ENCODE data around the gene PARD6A.
A peak's percentile ranks its signal among the peaks of the same experiment; 100 is the strongest.

Gene PARD6A

DNA sequence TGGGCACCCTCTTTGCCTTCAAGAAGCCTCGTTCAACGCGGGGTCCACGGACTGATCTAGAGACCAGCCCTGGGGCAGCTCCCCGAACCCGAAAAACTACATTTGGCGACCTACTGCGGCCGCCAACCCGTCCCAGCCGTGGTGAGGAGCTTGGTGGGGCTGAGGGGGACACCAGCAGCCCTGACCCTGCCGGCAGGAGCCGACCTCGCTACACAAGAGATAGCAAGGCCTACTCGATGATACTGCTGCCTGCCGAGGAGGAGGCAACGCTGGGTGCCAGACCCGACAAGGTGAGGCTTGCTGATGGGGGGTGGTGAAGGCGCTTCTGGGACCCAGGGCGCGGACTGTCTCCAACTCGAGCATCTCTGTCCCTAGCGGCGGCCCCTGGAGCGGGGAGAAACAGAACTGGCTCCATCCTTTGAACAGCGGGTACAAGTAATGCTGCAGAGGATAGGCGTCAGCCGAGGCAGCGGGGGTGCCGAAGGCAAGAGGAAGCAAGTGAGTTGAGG, 6.3 kb upstream of the PARD6A start:
- no peak for DNase-seq

- no peak for DNase-seq
These were observed 5.4 kb upstream of the PARD6A start for GRCh38 chr16:67655363-67655762.

- no peak for DNase-seq
These were observed 4.3 kb upstream of the PARD6A start for GRCh38 chr16:67656344-67657016.

GRCh38 chr16:67657017-67657608, 3.6 kb upstream of the PARD6A start:
- no peak for DNase-seq

DNA sequence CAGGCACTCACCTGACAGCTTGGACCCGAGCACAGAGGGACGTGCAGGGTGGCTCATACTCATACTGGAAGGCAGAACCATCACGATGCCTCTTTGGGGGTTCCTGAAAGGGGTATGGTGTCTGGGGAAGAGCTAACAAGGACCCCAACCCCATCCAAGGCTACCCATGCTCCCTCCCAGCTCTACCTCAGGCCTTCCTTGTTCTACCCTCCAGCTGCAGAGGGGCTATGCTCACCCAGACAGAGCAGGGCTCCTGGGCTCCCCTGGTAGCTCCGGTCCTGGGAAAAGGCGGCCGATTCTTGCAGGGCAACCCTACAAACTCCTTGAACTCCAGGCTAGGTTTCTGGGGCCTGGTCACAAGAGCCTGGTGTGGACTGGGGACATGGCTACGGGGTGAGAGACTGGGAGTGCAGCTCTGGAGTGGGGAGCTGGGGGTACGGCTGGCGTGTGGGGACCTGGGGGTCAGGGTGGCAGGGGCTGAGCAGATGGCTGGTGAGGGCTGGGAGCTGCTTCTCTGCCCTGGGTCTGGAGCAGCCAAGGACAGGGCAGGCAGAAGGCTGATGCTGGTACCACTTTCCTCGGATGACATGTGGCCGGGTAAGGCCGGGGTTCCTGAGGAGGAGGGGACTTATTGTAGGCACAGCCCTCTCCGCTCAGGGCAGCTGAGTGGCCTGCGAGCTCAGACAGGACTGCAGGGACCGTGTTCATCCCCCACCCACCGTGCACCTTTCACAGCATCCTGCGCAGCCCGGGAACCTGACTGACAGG, 2.8 kb upstream of the PARD6A start:
- DNase-seq, result no peak

DNA sequence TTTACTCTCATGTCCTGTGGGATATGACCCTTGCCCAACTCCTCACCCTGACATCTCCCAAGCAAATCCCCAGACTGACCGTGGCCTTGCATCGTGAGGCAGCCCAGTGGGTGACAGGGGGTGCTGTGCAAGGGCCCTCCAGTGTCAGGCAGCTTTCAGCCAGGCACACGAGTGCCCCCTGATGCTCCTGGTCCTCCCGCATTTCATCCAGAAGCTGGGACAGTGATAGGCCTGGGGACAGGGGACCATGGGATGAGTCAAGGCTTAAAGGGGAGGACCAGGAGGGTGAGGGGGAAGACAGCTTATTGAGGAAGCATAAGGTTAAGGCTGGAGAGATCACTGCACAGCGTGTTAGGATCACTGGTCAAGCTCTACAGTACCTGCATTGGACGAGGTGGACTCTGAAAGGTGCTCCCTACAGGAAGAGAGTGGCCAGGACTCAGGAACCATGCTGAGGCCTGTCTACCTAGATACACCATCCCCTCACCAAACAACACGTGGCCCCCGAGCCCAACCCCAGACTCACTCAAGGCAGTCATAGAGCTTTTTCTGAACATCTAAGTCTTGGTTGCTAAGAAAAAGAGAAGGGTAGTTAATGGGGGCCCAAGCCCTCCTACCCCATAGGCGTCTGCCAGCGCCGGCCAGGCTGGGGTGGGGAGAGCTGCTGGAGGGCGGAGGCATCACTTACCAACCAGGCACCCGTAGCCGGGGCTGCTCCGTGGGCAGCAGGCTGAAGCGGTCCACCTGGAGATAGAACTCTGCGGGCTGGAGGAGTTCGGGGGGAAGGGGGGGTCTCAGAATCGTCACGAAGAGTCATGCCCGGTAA, 1.7 kb upstream of the PARD6A start:
- DNase-seq, result no peak

GRCh38 chr16:67659675-67660563, 841 bp upstream of the PARD6A start, which contains the start of gene ACD:
ACD (minus strand) TSS chr16:67660260; CDS start chr16:67660220, 40 bp downstream.
- peak; percentile 89 for DNase-seq

DNA sequence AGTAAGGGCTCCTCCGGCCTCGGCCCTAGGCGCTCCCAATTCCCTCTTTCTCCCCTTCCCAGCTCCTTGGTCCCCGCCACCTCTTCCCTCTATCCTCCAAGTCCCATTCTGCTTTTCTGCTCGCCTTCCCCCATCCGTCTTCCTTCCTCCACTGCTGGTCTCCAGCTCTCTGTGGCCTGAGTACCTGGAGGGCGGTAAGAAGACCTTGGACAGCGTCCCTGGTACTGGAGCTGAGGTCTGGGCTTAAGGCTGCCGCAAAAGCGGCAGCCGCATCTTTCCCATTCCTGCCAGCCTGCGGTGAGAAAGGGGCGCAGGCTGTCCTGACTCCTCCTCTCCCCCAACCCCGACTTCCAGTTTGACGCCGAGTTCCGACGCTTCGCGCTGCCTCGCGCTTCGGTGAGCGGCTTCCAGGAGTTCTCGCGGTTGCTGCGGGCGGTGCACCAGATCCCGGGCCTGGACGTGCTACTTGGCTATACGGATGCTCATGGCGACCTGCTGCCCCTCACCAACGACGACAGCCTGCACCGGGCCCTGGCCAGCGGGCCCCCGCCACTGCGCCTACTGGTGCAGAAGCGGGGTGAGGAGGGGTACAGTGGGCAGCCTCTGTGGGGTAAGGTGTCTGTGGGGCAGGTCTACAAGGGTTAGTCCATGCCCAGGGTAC, 471 bp downstream of the PARD6A start:
- DNase-seq, result no peak

GRCh38 chr16:67661886-67662652, 1.3 kb downstream of the PARD6A start:
- no peak for DNase-seq

- DNase-seq, result no peak
These were observed 1.9 kb downstream of the PARD6A start for GRCh38 chr16:67662653-67663010.

DNA sequence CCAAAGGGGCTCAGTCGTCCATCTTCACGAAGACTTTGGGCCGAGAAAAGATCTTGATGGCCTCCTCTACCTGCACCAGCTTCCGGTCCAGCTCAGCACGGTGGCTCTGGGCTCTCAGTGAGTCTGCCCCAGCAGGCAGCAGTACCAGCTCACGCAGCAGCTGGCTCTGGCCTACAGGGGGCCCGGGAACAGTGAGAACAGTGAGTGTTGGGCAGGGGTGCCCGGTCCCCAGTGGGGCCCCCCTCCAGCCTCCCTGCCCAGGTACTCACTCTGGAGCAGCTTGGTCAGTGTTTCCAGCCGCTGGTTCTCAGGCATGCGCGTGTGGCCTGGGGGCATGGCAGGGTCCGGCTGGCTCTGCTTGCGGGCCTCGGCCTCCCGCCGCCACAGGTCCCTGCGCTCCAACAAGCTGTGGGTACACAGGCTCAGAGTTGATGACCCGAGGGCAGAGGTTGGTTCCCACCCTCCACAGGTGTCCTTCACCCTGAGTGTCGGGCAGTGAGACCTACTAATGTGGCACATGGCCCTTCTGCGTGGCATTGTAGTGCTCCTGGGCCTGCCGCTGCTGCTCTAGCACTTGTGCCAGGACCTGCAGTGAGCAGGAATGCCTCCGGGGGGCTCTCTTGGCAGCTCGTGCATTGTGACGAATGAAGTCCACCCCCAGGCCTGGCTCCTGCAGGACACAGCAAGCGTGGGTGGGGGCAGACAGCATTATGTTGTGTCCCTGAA, 2.6 kb downstream of the PARD6A start:
- peak; percentile 11 for DNase-seq

- DNase-seq, result no peak
These were observed 3.1 kb downstream of the PARD6A start for GRCh38 chr16:67663877-67664222.

- DNase-seq, result no peak
These were observed 3.5 kb downstream of the PARD6A start for GRCh38 chr16:67664258-67664657.

DNA sequence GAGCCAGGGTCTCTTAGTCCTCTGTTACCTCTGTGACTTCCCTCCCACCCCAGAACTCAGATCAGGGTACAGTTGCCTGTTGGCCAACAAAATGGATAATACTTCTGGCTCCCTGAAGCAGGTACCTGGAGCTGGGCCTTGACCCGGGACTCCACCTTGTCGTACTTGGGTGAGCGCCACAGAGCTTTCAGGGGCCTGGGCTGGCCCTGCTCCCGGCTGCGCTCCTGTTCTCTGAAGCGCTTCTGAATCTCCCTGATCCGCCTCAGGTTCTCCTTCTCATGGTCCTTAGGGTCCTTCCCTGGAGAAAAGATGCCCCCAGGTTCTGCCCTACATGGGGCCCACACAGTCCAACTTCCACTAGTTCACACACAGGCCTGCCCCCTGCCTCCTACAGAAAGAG, 4.1 kb downstream of the PARD6A start:
- no peak for DNase-seq

- no peak for DNase-seq
These were observed 4.8 kb downstream of the PARD6A start for GRCh38 chr16:67665598-67665997.

DNA sequence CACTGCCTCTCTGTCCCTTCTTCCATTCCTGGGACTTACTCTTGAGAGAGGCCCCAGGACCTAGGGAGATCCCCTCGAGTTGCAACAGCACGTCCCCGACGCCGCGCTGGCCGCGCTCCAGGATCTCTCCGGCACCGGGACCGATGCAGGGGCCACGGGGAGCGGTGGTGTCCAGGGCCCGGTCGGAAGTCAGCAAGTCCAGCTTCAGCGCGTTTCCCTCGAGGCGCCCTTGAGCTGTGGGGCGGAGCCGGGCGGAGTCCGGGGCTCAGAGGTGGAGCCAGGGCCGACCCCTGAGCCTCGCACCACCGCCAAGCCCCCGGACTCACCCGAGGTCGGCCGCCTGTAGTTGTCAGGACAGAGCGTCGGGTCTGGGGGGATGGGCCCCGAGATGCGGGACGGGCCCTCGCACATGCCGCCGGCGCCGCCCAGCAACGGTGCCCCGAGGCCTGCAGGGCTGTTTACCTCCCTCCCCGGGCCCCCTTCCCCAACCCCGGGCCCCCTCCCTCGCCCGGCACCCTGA, 5.3 kb downstream of the PARD6A start:
- no peak for DNase-seq

DNA sequence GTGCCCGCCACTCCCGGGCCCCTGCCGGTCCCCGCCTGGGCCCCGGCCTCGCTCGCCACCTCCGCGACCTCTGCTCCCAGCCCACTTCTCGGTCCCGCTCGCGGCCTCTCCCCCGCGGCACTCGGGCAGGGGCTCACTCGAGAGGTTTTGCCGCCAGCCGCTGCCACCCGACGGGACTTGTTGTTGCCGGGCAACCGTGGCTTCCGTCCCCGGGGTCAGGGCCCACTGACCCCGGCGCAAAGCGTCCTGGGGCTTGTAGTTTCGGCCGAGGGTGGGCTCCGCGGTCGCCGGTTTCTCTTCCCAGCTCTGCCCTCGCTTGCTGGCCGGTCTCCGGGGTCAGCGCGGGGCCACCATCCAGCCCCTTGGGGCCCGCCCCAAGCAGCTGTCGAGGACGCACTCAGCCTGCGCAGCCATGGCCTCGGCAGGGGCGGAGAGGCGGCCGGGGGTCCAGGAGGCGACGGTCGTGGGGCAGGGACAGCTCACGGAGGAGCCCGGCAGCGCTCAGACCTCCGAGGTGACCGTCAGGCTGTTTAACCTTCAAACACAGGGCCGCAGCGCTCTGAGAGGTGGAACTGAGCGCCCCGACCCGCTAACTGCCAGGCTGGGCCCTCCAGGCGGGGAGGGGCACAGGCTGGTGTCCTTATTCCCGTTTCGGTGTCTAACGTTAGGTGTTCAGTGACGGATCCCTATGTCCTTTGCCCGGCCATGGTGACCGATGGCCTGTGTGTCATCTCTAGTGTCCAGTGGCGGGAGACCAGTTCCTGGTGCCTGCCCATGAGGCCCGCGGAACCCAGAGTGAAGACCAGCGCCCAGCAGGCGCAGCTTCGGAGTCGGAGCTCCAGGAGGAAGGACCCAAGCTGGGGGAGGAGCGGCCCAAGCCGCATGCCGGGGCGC, 6.0 kb downstream of the PARD6A start, which contains the start of the genes C16orf86 and ENKD1:
Gene C16orf86, plus strand, starts transcription at position 256 of the 894 bp plus-strand sequence. Its CDS starts 157 bp downstream, at position 413.
Gene ENKD1, minus strand, starts transcription at position 192 of the 894 bp plus-strand sequence. CDS start 308 bp downstream, outside the sequence.
- DNase-seq, result peak; percentile 76

- DNase-seq, result no peak
These were observed 6.7 kb downstream of the PARD6A start for GRCh38 chr16:67667453-67667816.
